GM19372 (cell line): ENCODE measurements around the gene ANKRD10.
A peak's percentile ranks its signal among the peaks of the same experiment; 100 is the strongest.
"Not testable (repeated sequence)": the region's sequence is repeated elsewhere in the genome, so short reads cannot be mapped to it uniquely, and the experiment has no call there.

Source experiments
- ATAC-seq: cut with Tn5 transposase; IDR thresholded peaks from one replicate; pipeline ENCODE4 v1.9.1; 2021; ENCODE audit warnings: mild to moderate bottlenecking, low read depth, moderate library complexity; ENCODE audit not compliant: unreplicated experiment

The ANKRD10 gene

GRCh38 chr13:110915057-110915873, at the start of gene ANKRD10:
Gene ANKRD10 (minus strand): TSS chr13:110915069. CDS start chr13:110914934, 135 bp downstream.
- peak; percentile 69 for ATAC-seq

GRCh38 chr13:110964229-110965037, 49.6 kb upstream of the ANKRD10 start:
- ATAC-seq: no peak

- no peak for ATAC-seq
These were observed 48.7 kb upstream of the ANKRD10 start for GRCh38 chr13:110963554-110963970.

DNA sequence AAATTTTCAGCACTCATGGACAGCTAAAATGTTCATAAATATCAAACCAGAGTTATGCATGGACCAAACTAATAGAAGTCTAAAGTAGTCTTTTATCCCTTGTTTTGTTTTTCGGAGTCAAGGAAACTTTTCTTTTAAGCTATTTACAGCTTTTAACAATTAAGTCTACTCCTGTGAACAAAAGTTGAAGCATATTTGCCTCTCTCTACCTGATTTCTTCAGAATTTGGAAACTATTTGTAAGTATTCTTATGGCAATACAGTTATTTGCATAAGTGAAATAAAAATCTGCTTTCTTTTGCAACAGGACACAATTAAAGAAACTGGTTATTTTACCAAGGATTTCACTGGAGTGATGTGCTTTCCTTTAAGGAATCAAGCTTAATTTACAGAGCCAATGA, 47.1 kb upstream of the ANKRD10 start:
- no peak for ATAC-seq

DNA sequence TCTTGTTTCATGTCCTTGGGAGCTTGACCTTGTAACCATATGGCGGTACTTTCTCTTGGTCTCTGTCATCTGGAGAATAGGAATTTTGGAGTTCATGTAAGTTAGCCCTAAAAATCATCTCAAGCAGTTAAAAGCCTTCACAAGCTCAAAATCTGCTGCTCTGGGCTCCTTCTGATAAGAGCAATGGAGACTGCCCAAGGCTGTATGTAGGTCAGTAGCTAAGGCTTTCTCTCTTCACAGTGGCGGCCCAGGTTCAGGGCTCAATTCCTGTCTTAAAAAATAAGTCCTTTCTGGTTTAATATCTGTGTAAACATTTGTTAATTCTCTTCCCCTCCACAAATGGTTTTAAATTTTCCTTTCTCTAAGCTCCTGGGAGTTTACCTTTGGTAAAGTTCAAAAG, 45.3 kb upstream of the ANKRD10 start:
- ATAC-seq: no peak

DNA sequence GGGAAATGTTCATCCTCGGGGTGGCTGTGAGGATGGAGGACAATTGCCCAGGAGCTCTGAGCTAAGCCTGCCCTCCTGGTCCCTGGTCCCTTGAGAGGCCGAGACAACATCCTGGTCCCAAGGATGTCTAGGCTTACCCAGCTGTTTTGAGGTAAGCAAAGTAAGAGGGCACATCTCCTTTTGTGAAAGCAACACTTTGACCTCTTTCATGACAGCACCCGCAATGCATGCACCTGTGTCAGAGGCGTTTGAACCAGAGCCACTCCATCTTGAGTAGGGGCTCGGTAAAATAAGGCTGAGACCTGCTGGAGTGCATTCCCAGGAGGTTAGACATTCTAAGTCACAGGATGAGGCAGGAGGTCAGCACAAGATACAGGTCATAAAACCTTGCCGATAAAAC, 43.1 kb upstream of the ANKRD10 start:
- ATAC-seq: no peak

GRCh38 chr13:110957181-110957884, 42.5 kb upstream of the ANKRD10 start:
- ATAC-seq: no peak

GRCh38 chr13:110956216-110956615, 41.3 kb upstream of the ANKRD10 start:
- ATAC-seq: not testable (repeated sequence)

- ATAC-seq: not testable (repeated sequence)
These were observed 40.7 kb upstream of the ANKRD10 start for GRCh38 chr13:110955608-110956007.

DNA sequence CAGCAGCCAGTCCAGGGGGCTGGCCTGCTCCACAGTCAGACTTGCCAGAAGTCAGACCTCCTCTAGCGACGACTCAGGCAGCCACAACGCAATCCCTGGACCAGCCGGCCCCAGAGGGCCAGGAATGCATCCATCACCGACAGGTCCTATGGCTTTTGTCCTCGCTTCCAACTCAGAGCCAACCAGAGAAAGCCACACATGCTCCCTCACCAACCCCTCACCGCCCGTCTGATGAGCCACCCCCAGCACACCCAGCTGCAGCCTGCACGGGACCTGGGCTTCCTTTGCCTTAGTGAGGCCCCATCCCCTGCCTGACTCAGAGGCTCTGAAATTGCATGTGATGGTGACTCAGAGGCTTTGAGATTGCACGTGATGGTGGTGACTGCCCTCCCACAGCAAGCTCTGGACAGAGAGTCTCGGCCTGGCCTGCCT, 40.2 kb upstream of the ANKRD10 start:
- ATAC-seq: not testable (repeated sequence)

DNA sequence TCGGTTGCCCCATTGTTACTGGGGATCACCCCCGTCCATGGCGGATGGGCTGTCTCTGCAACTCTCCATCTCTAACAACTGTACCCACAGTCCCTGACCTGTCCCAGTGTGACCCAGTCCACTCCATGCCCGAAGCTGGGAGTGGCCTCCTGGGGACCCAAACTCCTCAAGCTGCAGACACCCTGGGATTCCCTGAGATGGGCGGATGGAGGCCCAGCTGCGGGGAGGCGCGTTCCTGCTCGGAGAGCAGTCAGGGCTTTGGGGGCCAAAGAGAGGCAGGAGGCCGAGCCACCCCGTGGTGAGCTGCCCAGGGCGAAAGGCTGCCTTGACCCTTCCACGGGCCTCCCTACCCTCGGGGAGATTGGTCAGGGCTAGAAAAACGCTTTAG, 39.7 kb upstream of the ANKRD10 start:
- not testable (repeated sequence) for ATAC-seq

DNA sequence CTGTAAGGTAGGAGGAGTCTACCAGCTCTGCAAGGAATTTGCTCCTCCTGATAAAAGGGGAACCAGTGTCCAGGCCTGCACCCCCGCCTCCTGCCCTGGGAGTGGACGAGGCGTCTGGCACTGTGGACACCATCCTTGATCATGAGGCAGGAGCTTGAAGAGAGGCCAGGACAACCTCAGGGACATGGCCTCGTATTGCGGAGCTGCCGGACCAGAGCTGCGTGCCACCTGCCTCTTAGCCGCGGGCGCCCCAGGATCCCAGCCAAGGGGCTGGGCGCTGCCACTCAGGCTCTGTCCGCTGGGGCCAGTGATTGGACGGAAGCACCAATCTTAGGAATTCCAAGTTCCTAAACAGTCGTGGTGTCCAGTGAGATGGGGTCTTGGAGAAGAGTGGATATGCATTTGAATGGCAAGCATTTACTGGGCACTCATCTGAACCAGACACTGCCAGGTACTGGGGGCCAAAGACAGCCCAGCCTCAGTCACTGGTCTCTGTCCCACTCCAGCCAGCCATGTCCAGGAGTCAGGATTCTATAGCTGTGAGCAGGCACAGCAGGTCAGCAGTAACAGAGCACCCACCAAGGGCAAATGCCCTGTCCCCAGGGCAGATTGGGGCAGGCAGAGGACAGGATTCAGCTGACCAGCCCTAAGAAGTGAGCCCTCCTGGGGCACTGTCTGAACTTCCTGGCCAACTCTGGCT, 39.1 kb upstream of the ANKRD10 start:
- ATAC-seq: no peak

GRCh38 chr13:110953416-110953815, 38.5 kb upstream of the ANKRD10 start:
- ATAC-seq: no peak

GRCh38 chr13:110952135-110952534, 37.3 kb upstream of the ANKRD10 start:
- peak; percentile 56 for ATAC-seq

DNA sequence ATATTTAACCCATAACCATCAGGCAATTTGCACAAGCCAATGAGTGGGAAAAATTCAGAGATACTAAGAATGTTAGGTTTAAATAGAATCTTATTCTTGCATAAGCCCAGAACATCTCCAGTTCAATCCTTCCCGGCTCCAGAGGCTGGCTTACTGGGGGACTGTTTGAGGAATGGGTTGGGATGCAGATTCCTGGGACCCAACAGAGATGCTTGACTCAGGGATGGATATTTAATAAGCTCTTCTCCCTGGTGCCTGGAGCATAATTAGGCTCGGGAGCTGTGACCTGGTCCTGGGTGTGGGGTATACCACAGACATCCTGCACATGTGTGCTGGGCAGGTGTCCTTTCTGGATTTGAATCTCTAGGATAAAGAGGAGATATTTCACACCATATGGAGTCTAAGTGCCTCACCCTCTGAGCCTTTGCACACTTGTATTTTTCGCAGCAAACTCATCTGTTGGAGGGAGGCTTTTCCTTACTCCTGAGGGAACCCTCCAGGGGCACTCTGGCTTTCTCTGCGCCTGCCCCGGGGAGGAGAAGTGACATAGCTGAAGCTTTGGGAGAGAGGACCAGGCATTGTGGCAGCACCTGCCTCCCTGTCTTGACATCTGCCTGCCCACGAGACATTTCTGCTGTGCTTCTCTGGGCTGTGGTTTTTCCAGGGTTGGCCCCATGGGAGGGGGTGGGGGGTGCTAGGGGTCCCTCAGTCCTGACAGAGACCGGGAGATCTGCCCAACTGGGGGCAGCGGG, 36.1 kb upstream of the ANKRD10 start:
- ATAC-seq: no peak

GRCh38 chr13:110950356-110950755, 35.5 kb upstream of the ANKRD10 start:
- no peak for ATAC-seq

DNA sequence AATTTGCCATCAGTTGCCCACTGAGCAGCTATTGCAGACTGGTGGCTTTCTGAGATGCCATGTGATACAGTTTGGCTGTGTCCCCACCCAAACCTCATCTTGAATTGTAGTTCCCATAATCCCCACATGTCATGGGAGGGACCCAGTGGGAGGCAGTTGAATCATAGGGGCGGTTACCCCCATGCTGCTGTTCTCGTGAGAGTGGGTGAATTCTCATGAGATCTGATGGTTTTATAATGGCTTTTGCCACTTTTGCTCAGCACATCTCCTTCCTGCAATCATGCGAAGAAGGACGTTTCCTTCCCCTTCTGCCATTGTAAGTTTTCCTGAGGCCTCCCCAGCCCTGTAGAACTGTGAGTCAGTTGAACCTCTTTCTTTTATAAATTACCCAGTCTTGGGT, 34.8 kb upstream of the ANKRD10 start:
- ATAC-seq: no peak

GRCh38 chr13:110949116-110949515, 34.2 kb upstream of the ANKRD10 start:
- ATAC-seq: no peak

DNA sequence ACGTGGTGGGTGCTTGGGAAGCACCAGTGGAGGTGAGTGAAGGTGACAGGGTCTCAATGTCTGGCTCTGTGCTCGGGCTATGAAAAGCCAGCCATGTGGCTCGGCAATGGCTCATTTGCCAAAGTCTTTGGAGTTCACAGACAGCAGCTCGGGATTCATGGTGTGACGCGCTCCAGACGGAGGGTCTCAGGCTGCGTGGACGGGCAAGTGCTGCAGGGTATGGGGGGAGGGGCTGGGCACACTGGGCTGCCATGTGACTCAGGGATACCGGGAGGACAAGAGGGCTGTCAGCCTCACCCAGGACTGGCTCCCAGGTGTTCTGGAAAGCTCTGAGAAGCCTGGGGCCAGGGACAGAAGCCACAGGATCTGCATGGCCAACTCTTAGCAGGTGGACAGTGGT, 32.5 kb upstream of the ANKRD10 start:
- not testable (repeated sequence) for ATAC-seq
